ENCODE measurements around the gene CMTM1.

The CMTM1 gene

DNA sequence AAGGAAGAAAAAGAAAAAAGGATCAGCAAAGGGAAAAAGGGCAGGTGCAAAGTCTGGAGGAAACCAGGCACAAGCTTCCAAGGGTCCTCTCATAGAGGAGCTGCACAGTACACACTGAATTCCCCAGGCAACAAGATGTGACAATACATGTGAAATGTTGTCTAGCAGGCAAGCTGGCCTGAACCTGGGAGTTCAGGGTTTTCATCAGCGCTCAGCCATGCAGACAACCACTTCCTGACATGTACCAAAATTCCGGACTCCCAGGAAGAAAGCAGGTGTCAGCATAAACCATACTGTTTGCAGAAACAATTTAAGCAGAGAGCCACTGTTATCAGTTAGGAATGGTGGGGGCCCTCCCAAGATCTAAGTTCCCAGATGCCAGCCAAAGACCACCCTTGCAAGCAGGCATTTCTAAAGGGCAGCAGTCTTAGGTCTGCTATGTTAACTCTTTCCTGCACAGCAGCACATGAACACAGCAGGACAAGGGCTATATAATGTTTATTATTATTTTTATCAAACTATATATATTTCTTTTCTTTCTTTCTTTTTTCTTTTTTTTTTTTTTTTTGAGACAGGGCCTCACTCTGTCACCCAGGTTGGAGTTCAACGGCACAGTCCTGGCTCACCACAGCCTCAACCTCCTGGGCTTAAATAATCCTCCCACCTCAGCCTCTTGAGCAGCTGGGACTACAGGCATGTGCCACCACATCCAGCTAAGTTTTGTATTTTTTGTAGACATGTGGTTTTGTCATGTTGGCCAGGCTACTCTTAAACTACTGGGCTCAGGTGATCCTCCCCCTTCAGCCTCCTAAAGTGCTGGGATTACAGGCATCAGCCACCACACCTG is 26.4 kb upstream of the CMTM1 start:
- no peak for DNase-seq

DNA sequence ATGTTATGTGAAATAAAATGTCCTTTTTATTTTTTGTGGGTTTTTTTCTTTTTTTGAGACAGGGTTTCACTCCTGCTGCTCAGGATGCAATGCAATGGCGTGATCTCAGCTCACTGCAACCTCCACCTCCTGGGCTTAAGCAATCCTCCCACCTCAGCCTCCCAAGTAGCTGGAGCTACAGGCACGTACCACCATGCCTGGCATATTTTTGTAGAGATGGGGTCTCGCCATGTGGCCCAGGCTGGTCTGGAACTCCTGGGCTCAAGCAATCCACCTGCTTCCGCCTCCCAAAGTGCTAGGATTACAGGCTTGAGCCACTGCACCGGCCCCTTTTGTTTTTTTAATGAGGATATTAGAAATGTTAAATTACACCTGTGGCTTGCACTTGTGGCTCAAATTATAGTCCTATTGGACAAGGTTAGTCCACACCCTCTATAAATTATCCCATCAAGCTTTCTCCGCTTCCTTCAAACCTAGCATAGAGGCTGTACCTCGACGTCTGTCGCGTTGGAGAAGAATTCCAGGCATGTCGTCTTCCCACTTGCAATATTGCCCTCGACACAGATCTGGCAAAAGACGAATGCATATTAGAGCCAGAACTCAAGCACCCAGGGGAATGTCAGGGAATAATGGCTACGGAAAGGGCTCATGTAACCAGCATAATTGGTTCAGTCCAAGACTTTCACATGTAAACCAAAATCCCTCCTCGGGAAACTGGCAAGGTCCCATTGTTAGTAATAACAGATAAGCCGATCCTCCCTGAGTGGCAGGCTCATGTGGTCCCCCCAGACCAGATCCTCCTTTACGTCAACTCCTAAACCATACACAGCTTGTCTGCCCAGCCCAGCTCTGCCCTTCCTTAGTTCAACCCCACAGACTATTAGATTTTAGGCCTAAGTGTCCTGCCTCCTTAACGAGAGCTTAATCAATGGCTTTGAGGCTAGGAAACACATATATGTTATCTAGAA is 24.6 kb upstream of the CMTM1 start:
- DNase-seq, result no peak

DNA sequence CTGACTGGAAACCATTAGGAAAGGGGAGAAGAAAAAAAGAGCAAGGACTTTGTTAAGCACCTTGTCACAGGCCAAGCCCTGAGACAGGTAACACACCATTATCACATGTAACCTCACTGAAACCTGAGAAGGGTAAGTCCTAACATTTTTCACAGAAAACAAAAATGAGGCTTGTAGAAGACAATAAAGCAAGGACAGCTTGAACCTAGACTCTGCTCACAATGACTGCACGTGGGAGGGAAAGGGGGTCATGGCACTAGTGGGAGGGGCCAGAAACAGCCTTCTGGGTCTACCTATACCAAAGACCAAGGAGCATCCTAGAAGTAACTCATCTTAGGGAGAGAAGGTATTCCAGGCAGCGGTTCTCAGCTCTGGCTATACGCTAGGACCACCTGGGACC is 23.8 kb upstream of the CMTM1 start:
- DNase-seq, result no peak

DNA sequence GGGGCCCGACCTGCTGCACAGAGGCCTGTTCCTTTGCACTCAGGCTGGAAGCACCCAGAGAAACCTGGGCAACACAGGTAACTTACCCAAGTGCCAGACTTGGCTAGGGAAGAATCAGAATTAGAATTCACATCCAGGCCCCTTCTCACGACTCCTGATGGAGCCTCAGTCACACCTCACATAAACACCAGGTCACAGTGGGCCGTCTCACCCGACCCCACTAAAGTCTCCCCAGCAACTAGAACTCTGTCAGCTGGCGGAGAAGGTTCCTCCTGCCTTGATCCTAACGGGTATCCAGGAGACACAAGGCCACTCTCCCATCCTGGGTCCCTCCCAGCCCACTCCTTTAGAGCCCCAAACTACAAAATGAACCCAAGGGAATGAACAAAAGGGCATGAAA is 22.7 kb upstream of the CMTM1 start:
- no peak for DNase-seq

GRCh38 chr16:66544016-66544757 is 22.1 kb upstream of the CMTM1 start:
- no peak for DNase-seq

DNA sequence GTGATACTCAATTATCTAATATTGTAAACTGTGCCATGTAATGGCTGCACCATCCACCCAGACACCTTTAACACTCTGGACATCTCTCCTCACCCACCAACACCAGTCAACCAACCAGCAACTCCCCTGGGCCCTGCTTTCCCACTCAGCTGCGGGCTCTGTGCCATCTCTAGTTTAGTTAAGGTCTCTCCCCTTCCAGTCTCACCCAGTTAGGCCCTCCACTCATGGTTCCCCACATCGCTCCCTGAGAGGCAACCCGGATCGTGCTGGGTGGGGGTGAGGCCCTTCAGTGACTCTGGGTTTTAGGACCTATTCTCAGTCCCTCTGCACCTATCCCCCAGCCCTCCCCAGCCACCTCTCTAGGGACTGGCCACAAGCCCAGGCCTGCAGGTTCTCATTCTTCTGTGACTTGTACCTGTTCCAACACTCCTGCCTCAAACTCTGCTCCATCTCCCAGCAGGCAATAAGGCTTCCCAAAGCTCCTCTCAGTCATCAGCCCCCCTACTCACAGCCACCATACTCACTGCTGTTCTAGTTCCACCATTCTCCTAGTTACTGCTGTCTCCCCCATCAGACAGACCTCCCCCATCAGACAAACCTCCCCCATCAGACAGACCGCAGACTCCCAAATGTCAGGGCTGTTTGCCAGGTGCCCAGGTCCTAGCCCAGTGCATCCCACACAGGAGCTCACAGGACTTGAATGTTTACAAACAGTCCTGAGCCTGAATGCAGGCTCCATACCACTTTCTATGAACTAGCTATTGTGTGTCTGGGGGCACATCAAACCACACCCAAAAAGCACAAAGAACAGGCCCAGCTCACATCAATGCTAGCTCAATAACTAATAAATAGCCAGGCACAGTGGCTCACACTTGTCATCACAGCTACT is 18.9 kb upstream of the CMTM1 start:
- no peak for DNase-seq

GRCh38 chr16:66548068-66548467 is 18.2 kb upstream of the CMTM1 start:
- no peak for DNase-seq

DNA sequence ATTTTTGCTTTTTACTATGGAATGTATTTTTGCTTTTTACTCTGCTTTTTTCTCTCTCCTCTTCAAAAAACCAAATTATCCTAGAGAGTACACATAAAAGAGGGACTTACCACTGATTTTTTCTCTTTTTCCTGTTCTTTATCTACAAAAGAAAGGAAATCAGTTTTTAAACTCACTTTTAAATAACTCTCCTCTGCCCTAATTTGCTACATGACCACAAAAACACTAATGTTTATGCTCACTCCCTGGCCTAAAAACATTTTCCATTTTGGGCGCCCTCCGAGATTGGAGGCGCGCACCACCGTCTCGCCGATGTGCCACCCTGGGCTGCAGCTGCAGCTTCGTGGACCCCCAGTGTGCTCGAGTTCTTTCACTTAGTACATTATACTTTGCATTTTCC is 17.4 kb upstream of the CMTM1 start:
- DNase-seq, result no peak

- DNase-seq, result peak; percentile 53 to 64
Measured at GRCh38 chr16:66549284-66550131, 16.7 kb upstream of the CMTM1 start, which contains the start of gene TK2. Gene TK2 (minus strand): TSS chr16:66550122. CDS start chr16:66550061, 61 bp downstream.

GRCh38 chr16:66551348-66551759 is 14.9 kb upstream of the CMTM1 start:
- DNase-seq, result peak; percentile 42 to 52

DNA sequence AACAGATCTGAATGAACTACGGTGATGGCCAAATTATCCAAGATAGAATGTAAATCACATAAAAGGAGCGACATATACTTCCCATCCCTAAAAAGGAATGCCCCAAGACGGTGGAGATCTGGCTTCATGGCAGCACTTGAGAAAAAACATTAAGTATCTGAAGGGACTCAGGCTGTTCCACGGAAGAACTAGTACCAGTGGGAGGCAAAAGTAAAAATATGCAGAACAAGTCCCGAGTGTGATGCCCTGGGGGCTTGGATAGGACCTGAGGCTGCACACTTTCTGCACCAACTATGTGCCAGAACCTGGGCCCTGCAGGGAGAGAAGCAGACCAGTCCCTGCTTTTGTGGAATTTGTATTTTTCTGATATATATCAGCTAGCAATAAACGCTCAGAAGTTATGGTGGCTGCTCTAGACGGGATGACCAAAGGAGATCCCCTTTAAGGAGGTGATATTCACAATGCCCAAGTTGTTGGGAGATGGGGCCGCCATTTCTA is 14.4 kb upstream of the CMTM1 start:
- no peak for DNase-seq

- peak; percentile 90 to 93 for DNase-seq
Measured at GRCh38 chr16:66552286-66553177, 13.7 kb upstream of the CMTM1 start, which contains the start of gene CKLF. Gene CKLF (plus strand): TSS chr16:66552576. CDS start chr16:66552716, 140 bp downstream.

GRCh38 chr16:66553223-66553622 is 13.0 kb upstream of the CMTM1 start:
- no peak for DNase-seq

- no peak for DNase-seq
Measured at GRCh38 chr16:66554021-66554420, 12.2 kb upstream of the CMTM1 start.

DNA sequence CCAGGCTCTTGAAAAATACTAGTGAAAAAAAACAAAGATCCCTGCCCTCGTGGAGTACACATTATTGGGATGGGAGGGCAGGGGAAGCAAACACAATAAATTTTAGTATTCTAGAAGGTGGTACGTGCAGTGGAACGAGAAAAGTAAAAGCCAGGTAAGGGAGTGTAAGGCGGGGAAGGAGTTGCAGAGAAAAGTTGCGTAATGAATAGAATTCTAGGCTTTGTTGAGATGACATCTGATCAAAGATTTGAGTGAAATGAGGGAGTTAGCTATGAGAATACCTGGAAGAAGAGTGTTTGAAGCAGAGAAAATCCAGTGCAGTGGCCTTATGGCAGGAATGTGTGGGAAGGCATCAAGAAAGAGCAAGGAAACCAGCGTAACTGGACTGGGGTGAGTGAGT is 11.7 kb upstream of the CMTM1 start:
- DNase-seq, result no peak

- no peak for DNase-seq
Measured at GRCh38 chr16:66560107-66560506, 6.1 kb upstream of the CMTM1 start.

DNA sequence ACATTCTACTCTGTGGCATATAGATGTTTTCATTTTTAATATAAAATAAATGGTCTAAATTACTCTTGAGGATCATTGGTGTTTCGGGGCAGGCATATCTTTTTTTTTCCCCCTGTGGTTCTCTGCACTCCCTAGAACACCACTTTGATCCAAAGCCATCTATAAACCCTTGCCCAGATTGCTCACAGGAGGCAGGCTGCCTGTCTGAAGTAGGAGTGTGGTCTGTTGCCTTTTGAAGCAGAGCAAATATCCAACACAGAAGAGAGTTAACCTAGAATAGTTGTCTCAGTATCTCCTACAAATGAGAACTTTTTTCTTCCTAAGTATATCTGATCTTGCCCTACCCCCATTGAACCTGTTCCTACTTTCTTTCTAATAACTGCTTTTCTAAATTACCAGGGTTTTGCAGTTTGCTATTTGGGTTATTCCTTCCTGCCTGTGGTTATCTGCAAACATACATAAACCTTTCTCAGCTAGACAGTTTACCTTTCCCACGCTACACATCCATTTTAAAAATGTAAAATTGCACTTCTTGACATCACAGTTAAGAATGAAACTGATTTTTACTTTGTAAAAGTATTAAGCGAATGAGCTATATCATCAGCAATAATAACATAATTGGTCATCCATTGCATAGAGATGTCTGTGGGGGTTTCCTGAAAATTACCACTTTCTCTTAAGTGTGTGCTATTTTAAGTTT is 4.7 kb upstream of the CMTM1 start:
- no peak for DNase-seq

- DNase-seq, result no peak
Measured at GRCh38 chr16:66562409-66562808, 3.8 kb upstream of the CMTM1 start.

GRCh38 chr16:66562986-66563385 is 3.3 kb upstream of the CMTM1 start:
- DNase-seq, result no peak
